Cortex of kidney (tissue), 1 donor: ENCODE measurements around the gene IKZF2.

ENCODE experiments used
- DNase-seq: peaks from one replicate; lab custom pipeline; 2025; lab: John Stamatoyannopoulos, UW

IKZF2 gene

DNA sequence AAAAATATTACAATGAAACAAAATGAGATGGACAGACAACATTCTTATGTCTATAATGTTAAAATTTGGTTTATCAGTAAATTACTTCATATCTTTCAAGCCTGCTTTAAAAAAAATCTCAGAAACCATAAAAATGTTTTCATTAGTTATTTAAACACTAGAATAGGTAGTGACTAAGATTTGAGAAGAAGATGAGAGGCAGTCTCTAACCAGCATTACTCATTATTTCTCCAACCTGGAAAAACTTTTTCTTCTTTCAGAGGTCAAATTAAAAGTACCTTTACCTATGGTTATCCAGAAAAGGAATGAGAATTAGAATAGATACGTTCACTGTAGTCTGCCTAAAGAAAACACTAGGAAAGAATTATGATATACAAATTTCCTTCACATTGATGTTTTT is 50.3 kb downstream of the IKZF2 start:
- DNase-seq = no peak

DNA sequence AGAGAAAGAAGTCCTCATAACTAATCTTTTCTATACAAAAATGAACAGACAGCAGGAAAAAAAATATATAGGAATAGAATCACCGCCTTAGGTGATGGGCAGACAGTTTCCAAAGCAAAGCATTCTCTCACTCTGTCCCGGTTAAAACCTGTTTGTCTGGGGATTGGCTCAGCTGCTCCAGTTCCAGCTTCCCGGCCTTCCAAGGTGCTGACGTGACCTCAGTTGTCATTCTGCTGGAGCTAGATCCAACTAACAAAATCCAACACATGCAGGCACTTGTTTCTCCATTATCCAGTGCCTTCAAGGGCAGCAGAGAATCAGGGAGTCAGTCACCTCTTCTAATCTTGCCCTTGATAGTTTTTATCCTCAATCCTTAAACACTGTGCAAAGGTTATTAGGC is 52.8 kb downstream of the IKZF2 start:
- no peak for DNase-seq

- DNase-seq = no peak
Measured at GRCh38 chr2:213091765-213092164, 59.6 kb downstream of the IKZF2 start.

DNA sequence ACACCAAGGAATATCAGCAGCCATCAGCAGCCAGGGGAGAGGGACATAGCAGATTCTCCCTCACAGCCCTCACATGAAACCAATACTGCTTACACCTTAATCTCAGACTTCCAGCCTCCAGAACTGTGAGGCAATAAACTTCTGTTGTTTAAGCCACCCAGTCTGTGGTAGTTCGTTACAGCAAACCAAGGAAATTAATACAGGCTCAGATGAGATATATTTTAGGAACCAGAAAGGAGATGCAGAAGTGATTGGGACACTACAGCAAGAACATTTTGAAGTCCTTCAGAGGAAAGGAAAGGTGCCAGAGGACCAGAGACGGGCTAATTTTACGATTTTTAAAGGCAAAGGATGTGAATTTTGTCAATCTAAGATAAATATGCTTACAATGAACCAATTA is 60.6 kb downstream of the IKZF2 start:
- DNase-seq = no peak

- DNase-seq = no peak
Measured at GRCh38 chr2:213089438-213089837, 62.0 kb downstream of the IKZF2 start.

GRCh38 chr2:213087040-213087439 is 64.4 kb downstream of the IKZF2 start:
- no peak for DNase-seq

- DNase-seq = no peak
Measured at GRCh38 chr2:213086571-213086970, 64.8 kb downstream of the IKZF2 start.

DNA sequence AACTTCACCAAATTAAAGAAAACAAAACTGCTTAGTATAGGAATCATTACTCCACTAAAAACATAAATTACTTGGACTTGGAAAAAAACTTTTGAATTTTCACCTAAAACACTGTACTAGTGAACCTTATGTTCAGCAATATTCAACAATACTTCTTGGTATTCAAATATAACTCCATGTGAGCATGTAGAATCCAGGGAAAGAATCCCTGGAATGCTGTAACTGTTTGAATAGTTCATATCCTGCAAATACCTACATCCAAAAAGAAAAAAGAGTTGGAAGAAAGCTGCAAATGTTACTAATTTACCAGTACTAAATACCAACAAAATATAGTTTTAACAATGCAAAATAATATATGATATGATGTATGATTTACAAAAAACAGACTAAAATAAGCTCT is 65.4 kb downstream of the IKZF2 start:
- no peak for DNase-seq

- DNase-seq = no peak
Measured at GRCh38 chr2:213085538-213085937, 65.9 kb downstream of the IKZF2 start.

DNA sequence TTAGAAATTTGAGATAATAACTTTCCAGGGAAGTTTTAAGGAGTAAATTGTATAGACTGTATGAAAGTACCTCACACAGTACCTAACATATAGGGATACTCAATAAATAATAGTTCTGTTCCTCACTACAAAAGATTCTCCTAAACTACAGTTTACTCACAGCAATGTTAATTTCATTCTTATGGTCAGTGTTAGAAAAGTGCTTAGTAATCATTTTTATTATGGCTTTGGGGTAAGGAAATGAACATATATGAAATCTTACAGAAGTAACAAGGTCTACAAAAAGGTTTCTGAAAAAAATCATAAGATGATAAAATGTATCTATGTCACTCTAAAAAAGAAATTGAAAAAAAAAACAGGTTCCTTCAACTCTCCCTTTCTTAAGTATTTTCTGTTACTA is 67.2 kb downstream of the IKZF2 start:
- no peak for DNase-seq

- DNase-seq = no peak
Measured at GRCh38 chr2:213080969-213081617, 70.3 kb downstream of the IKZF2 start.

DNA sequence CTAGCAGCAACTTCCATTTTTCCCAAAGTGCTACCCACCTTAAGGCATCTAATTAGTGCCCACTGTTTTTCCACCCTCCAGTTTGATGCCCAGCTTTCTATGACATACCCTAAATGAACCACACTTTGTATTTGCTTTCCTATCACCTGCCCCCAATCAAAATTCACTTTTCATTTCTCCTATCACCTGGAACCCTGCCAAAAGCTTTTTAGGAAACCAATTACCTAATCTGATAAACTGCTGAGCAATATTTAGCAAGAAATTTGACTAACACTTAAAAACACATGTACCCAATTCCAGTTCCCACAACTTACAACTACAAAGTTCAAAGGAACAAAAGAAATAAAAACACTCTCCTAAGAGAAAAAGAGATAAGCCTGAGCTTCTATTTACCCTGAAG is 71.7 kb downstream of the IKZF2 start:
- no peak for DNase-seq

DNA sequence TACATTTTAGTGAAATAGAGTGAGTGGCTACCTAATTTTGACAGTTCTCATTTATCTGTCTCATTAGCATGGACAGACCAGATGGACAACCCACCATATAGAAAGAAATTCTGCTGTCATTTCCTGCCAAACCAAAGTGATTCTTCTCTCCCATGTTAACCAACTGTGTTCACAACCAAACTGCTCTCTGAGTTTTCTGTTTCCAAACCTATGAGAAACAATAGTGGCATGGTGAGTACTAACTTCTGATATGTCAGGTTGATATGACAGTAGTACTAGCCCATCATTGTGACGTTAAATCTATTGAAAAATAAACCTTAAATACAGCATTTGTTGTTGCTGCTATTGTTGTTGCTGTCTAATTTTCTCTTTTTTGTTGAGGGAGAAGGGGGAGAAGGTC is 72.7 kb downstream of the IKZF2 start:
- no peak for DNase-seq

DNA sequence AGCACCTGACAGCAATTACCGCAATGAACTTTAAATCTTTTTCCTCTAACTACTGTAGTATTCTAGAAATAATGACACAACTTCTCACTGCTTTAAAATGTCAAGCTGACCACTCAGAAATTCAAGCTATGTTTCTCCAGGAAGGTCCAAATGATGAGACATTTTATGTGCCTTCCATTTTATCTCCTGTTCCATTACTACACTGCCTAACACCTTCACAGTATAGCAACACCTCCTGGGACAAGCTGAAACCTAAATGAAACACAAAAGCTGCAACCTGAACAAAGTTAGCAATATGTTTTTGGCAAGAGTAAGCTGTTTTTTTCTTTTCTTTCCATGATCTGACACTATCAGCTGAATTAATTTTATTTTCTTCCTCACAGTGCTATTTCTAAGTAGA is 81.9 kb downstream of the IKZF2 start:
- DNase-seq = no peak

DNA sequence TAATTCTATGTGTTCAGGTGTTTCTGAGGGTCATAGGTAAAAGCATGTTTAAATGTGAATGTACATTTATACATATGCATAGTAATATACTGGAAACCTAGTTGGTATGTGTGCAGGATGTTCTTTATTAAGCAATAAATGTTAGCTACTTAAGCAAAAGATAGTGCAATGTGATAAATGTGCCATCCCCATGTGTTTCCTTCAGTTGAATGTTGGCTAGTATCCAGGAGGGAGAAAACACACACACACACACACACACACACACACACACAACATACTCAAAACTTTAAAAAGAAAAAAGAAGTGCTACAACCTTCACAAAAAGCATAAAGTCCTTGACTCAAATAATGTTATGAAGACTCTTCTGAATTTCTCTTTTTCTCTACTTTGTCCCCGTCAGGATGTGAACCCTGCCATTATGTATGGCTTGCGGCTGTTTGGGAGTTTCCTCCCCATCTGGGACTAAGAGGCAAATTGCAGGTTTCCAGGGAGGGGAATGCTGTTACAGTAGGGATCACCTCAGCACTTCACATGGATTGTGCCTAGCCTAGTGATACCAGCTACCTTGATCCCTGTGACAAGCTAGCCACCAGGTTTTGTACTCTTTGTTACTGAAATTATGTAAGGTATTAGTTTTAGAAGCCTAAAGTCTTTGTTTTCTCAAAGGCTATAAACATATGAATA is 82.6 kb downstream of the IKZF2 start:
- DNase-seq = no peak

DNA sequence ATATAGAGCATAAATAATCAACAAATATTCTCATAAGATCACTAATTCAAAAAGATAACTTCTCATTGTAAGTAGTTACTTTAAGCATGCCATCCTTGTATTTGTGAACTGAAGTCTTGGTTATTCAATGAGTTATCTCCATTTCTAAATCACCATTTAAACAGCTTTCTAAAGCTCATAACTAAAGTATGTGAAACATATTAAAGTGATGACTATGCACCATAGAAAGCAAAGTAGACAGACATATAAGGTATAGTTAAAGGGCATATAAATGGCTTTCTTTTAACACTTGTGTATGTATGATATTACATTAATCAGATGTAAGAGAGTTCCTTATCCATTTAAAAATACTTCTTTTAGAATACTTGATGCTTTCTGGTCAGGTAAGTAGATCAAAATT is 83.5 kb downstream of the IKZF2 start:
- DNase-seq = no peak

GRCh38 chr2:213066443-213066743 is 85.0 kb downstream of the IKZF2 start:
- DNase-seq = no peak

DNA sequence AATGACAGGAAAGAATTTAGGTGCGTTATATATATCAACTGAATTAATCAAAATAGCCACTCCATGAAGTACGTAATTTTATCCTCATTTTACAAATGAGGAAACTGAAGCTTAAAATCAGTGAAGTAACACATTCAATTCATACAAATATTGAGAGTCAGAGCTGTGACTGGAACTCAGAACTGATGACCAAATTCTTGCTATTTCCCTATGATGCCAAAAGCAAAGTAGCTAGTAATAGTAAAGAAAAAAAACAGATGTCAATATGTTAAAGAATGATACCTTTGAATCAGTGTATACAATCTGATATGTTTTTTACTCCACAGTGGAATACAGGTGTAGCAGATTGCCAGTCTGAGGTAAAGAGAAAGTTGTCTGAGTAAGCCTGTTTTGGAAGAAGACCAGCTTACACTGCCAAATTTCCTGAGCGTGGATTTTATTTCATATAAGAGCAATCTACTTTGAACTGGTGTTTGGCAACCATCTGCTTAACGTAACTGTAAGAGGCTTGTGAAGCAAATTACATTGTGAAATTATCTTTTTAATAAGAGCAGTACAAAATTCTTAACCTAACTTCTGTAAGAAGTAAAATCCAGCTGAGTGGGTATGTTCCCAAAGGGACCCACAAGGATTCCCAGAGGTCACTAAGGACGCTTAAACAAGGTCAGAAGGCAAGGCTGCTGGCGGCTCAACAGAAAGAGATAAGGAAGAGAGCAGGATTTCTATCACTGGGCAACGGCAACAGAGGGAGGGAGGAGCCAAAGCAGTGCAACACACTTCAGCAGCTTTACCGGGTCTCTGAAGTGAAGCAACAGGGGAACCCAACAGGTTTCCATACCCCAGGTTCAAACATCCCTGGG is 85.6 kb downstream of the IKZF2 start:
- no peak for DNase-seq

DNA sequence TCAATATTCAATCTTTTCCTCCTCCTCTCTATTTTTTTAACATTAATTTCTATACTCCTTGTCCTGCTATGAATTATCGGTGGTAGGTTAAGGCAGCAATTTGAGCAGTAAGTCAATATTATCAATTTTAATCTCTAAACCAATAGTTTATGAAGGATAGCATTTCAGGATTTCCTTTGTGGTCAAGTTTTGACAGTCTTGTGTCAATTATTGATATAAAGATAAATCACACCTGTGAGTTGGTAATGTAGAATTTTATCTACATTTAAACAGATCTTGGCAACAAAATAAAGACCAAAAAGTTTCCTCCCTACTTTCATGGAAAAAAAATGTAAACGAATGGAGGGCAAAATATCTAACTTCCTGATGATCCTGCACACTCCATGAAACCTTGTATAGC is 87.3 kb downstream of the IKZF2 start:
- no peak for DNase-seq

DNA sequence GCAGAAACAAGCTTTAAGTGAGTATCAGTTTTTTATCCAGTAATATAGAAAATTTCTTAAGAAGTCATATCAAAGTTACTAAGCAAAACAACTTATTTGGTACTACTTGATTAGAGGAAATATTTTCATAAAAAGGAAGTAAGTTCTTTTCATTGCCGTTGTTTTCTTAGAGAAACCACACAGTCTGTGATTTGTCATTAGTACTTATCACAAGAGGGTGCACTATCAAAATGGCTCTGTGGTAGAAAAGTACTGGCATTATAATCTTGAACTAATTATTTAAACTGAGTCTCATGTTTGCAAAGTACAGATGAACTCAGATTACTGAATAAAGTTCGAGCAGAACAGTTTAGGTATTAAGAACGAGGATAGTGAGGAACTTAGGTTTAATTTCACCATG is 93.4 kb downstream of the IKZF2 start:
- no peak for DNase-seq

DNA sequence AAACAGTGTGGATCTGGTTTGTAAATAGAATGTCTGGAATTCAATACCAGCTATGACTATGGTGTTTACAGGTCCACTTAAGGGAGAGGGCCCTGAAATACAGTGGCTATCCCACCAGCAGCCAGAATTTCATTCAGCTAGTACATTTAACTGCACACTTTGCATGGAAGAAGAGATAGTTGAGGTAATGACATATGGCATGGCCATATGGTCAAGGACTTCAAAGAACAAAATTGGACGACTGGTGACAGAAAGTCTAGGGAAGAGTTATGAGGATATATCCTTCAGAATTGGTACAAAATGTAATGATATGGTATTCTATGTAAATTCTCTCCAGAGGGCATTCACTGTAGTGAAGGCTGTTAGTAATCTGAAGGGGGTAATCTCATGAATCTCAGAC is 105.0 kb downstream of the IKZF2 start:
- no peak for DNase-seq

DNA sequence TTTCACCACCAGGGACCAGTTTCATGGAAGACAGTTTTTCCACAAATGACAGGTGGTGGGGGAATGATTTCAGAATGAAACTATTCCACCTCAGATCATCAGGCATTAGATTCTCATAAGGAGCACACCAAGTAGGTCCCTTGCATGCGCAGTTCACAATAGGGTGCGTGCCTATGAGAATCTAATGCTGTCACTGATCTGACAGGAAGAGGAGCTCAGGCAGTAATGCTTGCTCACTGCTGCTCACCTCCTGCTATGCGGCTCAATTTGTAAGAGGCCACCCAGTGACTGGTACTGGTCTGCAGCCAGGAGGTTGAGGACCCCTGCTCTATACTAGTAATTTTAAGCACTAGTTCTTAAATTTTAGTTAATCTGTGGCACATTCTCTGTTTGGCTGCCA is 107.8 kb downstream of the IKZF2 start:
- no peak for DNase-seq

GRCh38 chr2:213042262-213042661 is 109.2 kb downstream of the IKZF2 start:
- no peak for DNase-seq
